AG04450 (cell line): ENCODE data around the gene PCYT1A. TPM values are rescaled to one million over a fixed set of nuclear protein-coding genes. Genes with fewer than 3 reads are reported as not detected.

Experiments
- CTCF ChIA-PET: fragments of 300-600, 350-600 bp; formaldehyde crosslinking; extraction: SDS; loops from one replicate; lab custom pipeline; 2022; ENCODE audit warnings: antibody characterized with exemption, inconsistent platforms; lab: Charles Lee
- POLR2A ChIA-PET: fragments of 350-600 bp; formaldehyde crosslinking; extraction: SDS; loops from one replicate; lab custom pipeline; 2021; ENCODE audit warnings: antibody characterized with exemption, inconsistent platforms; lab: Yijun Ruan, JAX
- DNase-seq: peaks from one replicate; pipeline ENCODE4 v3.0.0-alpha.2; 2011; ENCODE audit warnings: low read depth, low spot score
- H3K27ac ChIP-seq: one replicate; pipeline ENCODE4 v1.5.1; 2012; ENCODE audit warnings: low read depth, low read length, control low read depth
- H3K27me3 ChIP-seq: one replicate; pipeline ENCODE4 v1.6.0; 2012; ENCODE audit warnings: low read length; ENCODE audit not compliant: control insufficient read depth, insufficient read depth
- H3K4me3 ChIP-seq: 2 replicates; pipeline ENCODE4 v1.5.1; 2011; ENCODE audit warnings: mild to moderate bottlenecking, low read depth, low read length, control low read depth
- H3K9me3 ChIP-seq: 2 replicates; pipeline ENCODE4 v1.5.1; 2012; ENCODE audit warnings: low read length; ENCODE audit not compliant: control insufficient read depth, insufficient read depth
- polyA plus RNA-seq: library from polyadenylated mRNA; depleted of rRNA; stranded (reverse); fragments of >200 nt; gene quantifications from 2 replicates; pipeline ENCODE4 v1.2.3, GENCODE V29; 2011
- TF ChIP-seq, protein P1 (sequence below): IDR thresholded peaks from 2 replicates; pipeline ENCODE4 v1.5.1; 2011; ENCODE audit warnings: low read depth, low read length, control low read depth, inconsistent platforms

PCYT1A gene
- polyA plus RNA-seq, 1 experiment: 71.4 TPM

DNA sequence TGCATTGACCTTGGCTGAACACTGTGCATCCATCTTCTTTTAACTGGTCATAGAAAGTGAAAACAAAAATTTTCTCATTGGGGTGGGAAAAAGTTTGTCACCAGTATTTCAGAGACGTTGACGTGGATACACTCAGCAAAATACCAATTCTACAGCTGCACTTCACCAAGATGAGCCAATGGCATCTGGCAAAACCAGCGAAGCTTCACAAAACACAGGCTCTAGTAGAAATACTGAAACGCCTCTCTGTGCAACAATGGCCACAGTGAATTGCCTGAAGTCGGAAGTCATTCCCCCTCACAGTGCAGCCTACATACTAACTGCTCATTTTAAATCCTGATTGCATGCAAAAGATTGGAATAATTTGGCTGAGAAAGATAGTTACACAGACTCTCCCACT, 17.0 kb downstream of the PCYT1A start:
- DNase-seq: no peak
- Histone ChIP-seq H3K27me3 (no peaks in the 10 kb centered on the region), H3K27ac (no peak overlapping the region), H3K9me3 (peaks cover 14% of the 10 kb centered on the region; the same call in 1 of the 2 replicates), H3K4me3 (no peak overlapping the region)
- POLR2A ChIA-PET: no interaction called here
- CTCF ChIA-PET: no interaction called here
- TF ChIP-seq, protein P1, sequence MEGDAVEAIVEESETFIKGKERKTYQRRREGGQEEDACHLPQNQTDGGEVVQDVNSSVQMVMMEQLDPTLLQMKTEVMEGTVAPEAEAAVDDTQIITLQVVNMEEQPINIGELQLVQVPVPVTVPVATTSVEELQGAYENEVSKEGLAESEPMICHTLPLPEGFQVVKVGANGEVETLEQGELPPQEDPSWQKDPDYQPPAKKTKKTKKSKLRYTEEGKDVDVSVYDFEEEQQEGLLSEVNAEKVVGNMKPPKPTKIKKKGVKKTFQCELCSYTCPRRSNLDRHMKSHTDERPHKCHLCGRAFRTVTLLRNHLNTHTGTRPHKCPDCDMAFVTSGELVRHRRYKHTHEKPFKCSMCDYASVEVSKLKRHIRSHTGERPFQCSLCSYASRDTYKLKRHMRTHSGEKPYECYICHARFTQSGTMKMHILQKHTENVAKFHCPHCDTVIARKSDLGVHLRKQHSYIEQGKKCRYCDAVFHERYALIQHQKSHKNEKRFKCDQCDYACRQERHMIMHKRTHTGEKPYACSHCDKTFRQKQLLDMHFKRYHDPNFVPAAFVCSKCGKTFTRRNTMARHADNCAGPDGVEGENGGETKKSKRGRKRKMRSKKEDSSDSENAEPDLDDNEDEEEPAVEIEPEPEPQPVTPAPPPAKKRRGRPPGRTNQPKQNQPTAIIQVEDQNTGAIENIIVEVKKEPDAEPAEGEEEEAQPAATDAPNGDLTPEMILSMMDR: no peak

DNA sequence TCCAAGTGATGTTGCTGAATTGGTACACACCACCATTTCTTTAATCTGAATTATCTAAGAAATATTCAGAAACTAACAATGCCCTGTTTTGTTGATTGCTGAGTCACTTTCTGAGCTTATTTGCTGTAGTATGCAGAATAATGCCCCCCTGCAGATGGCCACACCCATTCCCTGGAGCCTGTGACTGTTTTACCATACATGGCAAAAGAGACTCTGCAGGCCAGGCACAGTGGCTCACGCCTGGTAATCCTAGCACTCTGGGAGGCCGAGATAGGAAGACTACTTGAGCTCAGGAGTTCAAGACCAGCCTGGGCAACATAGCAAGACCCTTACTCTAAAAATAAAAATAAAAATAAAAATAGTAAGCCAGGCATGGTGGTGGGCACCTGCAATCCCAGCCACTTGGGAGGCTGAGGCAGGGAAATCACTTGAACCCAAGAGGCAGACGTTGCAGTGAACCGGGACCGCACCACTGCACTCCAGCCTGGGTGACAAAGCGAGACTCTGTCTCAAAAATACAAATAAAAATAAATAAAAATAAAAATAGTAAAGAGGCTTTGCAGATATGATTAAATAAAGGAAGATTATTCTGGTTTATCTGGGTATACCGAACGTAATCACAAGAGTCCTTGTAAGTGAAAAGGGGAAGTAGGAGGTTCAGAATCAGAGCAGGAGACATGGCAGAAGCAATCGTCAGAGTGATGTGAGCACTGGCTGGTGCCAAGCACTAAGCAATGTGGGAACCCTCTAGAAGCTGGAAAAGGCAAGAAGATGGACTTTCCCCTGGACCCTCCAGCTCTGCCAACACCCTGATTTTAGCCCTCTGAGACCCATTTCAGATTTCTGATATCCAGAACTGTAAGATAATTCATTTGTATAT, 19.0 kb downstream of the PCYT1A start:
- peak overlapping the region; percentile 47 for H3K27ac ChIP-seq
- no peaks in the 10 kb centered on the region for H3K27me3 ChIP-seq
- H3K9me3 ChIP-seq: peaks cover 7% of the 10 kb centered on the region; the same call in 1 of the 2 replicates
- H3K4me3 ChIP-seq: no peak overlapping the region
- ChIA-PET POLR2A (interaction anchor here (0.7 to 2.7 kb wide), 3 partner anchors 8 to 194 kb away, joined by 4 to 7 read pairs (median 4); partner anchors contain the start of gene PCYT1A), CTCF (interaction anchor here (0.6 to 2.8 kb wide), 3 partner anchors 14 to 339 kb away, joined by 3 to 13 read pairs (median 3); no protein-coding TSS in a partner anchor)
- DNase-seq: no peak
- TF ChIP-seq, protein P1: no peak

DNA sequence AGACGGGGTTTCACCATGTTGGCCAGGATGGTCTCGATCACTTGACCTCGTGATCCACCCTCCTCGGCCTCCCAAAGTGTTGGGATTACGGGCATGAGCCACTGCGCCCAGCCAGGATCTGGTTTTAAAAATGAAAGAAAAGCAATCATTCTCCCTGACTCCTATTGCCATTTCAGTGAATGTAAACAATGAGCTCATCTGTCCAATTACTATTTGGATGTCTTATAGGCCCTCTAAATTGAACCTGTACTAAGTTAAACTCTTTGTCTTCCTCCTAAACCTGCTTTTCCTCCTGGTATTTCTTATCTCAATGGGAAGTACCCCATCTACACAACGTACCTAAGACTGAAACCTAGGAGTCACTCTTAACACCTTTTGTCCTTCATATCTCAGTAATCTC, 23.7 kb downstream of the PCYT1A start:
- no peak for DNase-seq
- POLR2A ChIA-PET: interaction anchor here (0.6 kb wide), 1 partner anchor 46 kb away, joined by 4 read pairs; no protein-coding TSS in a partner anchor
- TF ChIP-seq, protein P1: no peak
- H3K4me3 ChIP-seq: no peak overlapping the region
- H3K9me3 ChIP-seq: no peaks in the 10 kb centered on the region
- H3K27me3 ChIP-seq: no peaks in the 10 kb centered on the region
- no peak overlapping the region for H3K27ac ChIP-seq
- CTCF ChIA-PET: interaction anchor here (3.1 kb wide), 1 partner anchor 10 kb away, joined by 20 read pairs; no protein-coding TSS in a partner anchor

DNA sequence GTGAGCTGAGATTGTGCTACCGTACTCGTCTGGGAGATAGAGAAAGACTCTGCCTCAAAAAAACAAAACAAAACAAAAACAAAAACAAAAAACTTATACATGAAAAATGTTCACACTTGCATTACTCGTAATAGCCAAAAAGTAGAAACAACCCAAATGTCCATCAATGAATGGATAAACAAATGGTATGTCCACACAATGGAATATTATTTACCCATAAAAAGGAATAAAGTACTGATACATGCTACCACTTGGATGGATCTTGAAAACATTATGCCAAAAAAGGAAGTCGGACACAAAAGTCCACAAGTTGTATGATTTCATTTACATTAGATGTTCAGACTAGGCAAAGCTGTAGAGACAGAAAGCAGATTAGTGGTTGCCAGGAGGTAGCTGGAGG, 26.7 kb downstream of the PCYT1A start:
- no peak for DNase-seq
- POLR2A ChIA-PET: no interaction called here
- H3K27me3 ChIP-seq: no peaks in the 10 kb centered on the region
- TF ChIP-seq, protein P1: no peak
- H3K4me3 ChIP-seq: no peak overlapping the region
- no peak overlapping the region for H3K27ac ChIP-seq
- CTCF ChIA-PET: no interaction called here
- H3K9me3 ChIP-seq: no peaks in the 10 kb centered on the region

DNA sequence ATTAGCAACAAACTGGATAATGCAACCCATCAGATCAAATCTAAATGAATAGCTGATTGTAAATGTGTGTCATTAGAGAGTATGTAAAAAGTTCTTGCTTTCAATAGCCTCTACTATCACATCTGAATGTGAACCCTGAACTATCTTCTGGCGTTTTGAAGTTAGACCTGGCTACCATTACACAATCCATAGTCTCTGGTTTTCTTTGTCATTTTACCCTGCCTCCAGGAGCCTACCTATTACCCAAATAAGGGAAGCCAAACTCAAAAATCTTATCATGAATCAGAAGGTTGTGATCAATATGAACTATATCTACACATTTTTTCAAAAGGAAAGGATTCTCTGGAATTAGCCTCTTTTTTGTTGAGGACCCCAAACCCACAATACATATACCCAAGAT, 31.8 kb downstream of the PCYT1A start:
- TF ChIP-seq, protein P1: no peak
- Histone ChIP-seq H3K9me3 (no peaks in the 10 kb centered on the region), H3K27ac (no peak overlapping the region), H3K4me3 (no peak overlapping the region), H3K27me3 (no peaks in the 10 kb centered on the region)
- ChIA-PET POLR2A (no interaction called here), CTCF (interaction anchor here (1.6 to 2.4 kb wide), 2 partner anchors 12 to 273 kb away, joined by 6 to 13 read pairs; no protein-coding TSS in a partner anchor)
- no peak for DNase-seq
